ENCODE results near the gene XPO6.

The XPO6 gene

GRCh38 chr16:28096983-28097899 lies 114.5 kb downstream of the XPO6 start:
- DNase-seq (ENCODE audit: insufficient read length, low spot score) = no peak
- no peak for FAIRE-seq

- DNase-seq (ENCODE audit: insufficient read length, low spot score) = no peak
- FAIRE-seq = no peak
Observed at GRCh38 chr16:28093385-28093725, 118.4 kb downstream of the XPO6 start.

- DNase-seq (ENCODE audit: insufficient read length, low spot score) (no peak), FAIRE-seq (no peak)
Observed at GRCh38 chr16:28092721-28093384, 118.9 kb downstream of the XPO6 start.

GRCh38 chr16:28091656-28092055 lies 120.1 kb downstream of the XPO6 start:
- FAIRE-seq = no peak

GRCh38 chr16:28090646-28091377 lies 121.0 kb downstream of the XPO6 start:
- FAIRE-seq (no peak), DNase-seq (ENCODE audit: insufficient read length, low spot score) (no peak)

More at GRCh38 chr16:28091656-28092055, 120.1 kb downstream of the XPO6 start:
- DNase-seq (ENCODE audit: insufficient read length, low spot score) = no peak

- DNase-seq (ENCODE audit: insufficient read length, low spot score) = no peak
- no peak for FAIRE-seq
Observed at GRCh38 chr16:28089992-28090365, 121.8 kb downstream of the XPO6 start.

GRCh38 chr16:28089205-28089991 lies 122.4 kb downstream of the XPO6 start:
- no peak for FAIRE-seq

GRCh38 chr16:28087675-28088300 lies 124.0 kb downstream of the XPO6 start:
- no peak for FAIRE-seq
- no peak for DNase-seq (ENCODE audit: insufficient read length, low spot score)

More at GRCh38 chr16:28089205-28089991, 122.4 kb downstream of the XPO6 start:
- no peak for DNase-seq (ENCODE audit: insufficient read length, low spot score)

GRCh38 chr16:28087140-28087660 lies 124.6 kb downstream of the XPO6 start:
- DNase-seq (ENCODE audit: insufficient read length, low spot score) (no peak), FAIRE-seq (no peak)

GRCh38 chr16:28086186-28087139 lies 125.3 kb downstream of the XPO6 start:
- FAIRE-seq = no peak
- DNase-seq (ENCODE audit: insufficient read length, low spot score) = no peak

GRCh38 chr16:28085389-28086171 lies 126.2 kb downstream of the XPO6 start:
- FAIRE-seq (no peak), DNase-seq (ENCODE audit: insufficient read length, low spot score) (no peak)

- FAIRE-seq = no peak
- DNase-seq (ENCODE audit: insufficient read length, low spot score) = no peak
Observed at GRCh38 chr16:28084209-28084608, 127.6 kb downstream of the XPO6 start.

GRCh38 chr16:28082624-28083023 lies 129.1 kb downstream of the XPO6 start:
- DNase-seq (ENCODE audit: insufficient read length, low spot score) (no peak), FAIRE-seq (no peak)

GRCh38 chr16:28081391-28081968 lies 130.3 kb downstream of the XPO6 start:
- DNase-seq (ENCODE audit: insufficient read length, low spot score) = no peak

GRCh38 chr16:28078261-28078660 lies 133.5 kb downstream of the XPO6 start:
- FAIRE-seq (no peak), DNase-seq (ENCODE audit: insufficient read length, low spot score) (no peak)

More at GRCh38 chr16:28081391-28081968, 130.3 kb downstream of the XPO6 start:
- FAIRE-seq = no peak

- DNase-seq (ENCODE audit: insufficient read length, low spot score) = no peak
- FAIRE-seq = no peak
Observed at GRCh38 chr16:28073836-28074235, 137.9 kb downstream of the XPO6 start.

GRCh38 chr16:28072087-28072486 lies 139.7 kb downstream of the XPO6 start:
- FAIRE-seq (no peak), DNase-seq (ENCODE audit: insufficient read length, low spot score) (no peak)
